HepG2 (cell line): ENCODE results near the gene RPL23. TPM values are rescaled to one million over a fixed set of nuclear protein-coding genes. Genes with fewer than 3 reads are reported as not detected.

Source experiments
- CBFB ChIP-seq: sonication (generic); formaldehyde crosslinking; IDR thresholded peaks from 2 replicates; pipeline ENCODE4 v1.4.0; 2020; ENCODE audit warnings: missing genetic modification reagents
- ETS1 ChIP-seq: sonication (generic); formaldehyde crosslinking; IDR thresholded peaks from 2 replicates; pipeline ENCODE4 v1.4.0; 2020; ENCODE audit warnings: missing genetic modification reagents
- ETV6 ChIP-seq: sonication (generic); formaldehyde crosslinking; conservative IDR thresholded peaks from 2 replicates; pipeline ENCODE4 v1.4.0; 2020; ENCODE audit warnings: missing genetic modification reagents
- GABPA ChIP-seq, 2 experiments: IDR thresholded peaks; 2 replicates each; pipeline ENCODE4 v1.6.1; 2011 to 2016; ENCODE audit warnings: low read depth in 2 of 2, low read length in 1 of 2, missing biosample characterization in 1 of 2, missing genetic modification characterization in 1 of 2
- GLMP ChIP-seq: sonication (generic); formaldehyde crosslinking; IDR thresholded peaks from 2 replicates; pipeline ENCODE4 v1.9.0; 2021; ENCODE audit warnings: missing genetic modification reagents, mild to moderate bottlenecking, borderline replicate concordance
- GTF2F1 ChIP-seq: fragments of 150-350 bp; IDR thresholded peaks from 2 replicates; pipeline ENCODE4 v1.6.1; 2014; ENCODE audit warnings: low read length
- HOXA3 ChIP-seq: sonication (generic); formaldehyde crosslinking; IDR thresholded peaks from 2 replicates; pipeline ENCODE4 v1.5.0; 2020; ENCODE audit warnings: missing genetic modification reagents
- HOXA5 ChIP-seq: sonication (generic); formaldehyde crosslinking; IDR thresholded peaks from 2 replicates; pipeline ENCODE4 v1.4.0; 2020; ENCODE audit warnings: missing genetic modification reagents
- LCORL ChIP-seq, 2 experiments: fragments of 450-650 bp in 1 of 2; sonication (generic) in 1 of 2; formaldehyde crosslinking in 1 of 2; IDR thresholded peaks; 2 replicates each; pipeline versions ENCODE4 v1.5.0 to v1.6.1; 2017 to 2020; ENCODE audit warnings: antibody characterized with exemption in 1 of 2, missing genetic modification reagents in 1 of 2
- NFIC ChIP-seq: IDR thresholded peaks from 2 replicates; pipeline ENCODE4 v1.6.1; 2012; ENCODE audit warnings: mild to moderate bottlenecking, low read length, inconsistent platforms
- NR2C2 ChIP-seq: sonication (generic); formaldehyde crosslinking; IDR thresholded peaks from 2 replicates; pipeline ENCODE4 v1.4.0; 2020; ENCODE audit warnings: missing genetic modification reagents, mild to moderate bottlenecking, moderate library complexity, borderline replicate concordance
- SKIL ChIP-seq: sonication (generic); formaldehyde crosslinking; IDR thresholded peaks from 2 replicates; pipeline ENCODE4 v1.8.0; 2022; ENCODE audit warnings: missing genetic modification reagents, mild to moderate bottlenecking, moderate library complexity, borderline replicate concordance
- SMAD9 ChIP-seq: sonication (generic); formaldehyde crosslinking; IDR thresholded peaks from 2 replicates; pipeline ENCODE4 v1.5.1; 2020; ENCODE audit warnings: mild to moderate bottlenecking, missing genetic modification reagents
- SRF ChIP-seq: IDR thresholded peaks from 2 replicates; pipeline ENCODE4 v1.6.1; 2011; ENCODE audit warnings: mild to moderate bottlenecking, low read depth, low read length, moderate library complexity
- ZBTB14 ChIP-seq: sonication (generic); formaldehyde crosslinking; IDR thresholded peaks from 2 replicates; pipeline ENCODE4 v1.4.0; 2020; ENCODE audit warnings: missing genetic modification reagents
- ZBTB2 ChIP-seq: sonication (generic); formaldehyde crosslinking; IDR thresholded peaks from 2 replicates; pipeline ENCODE4 v1.8.0; 2022; ENCODE audit warnings: low read depth, missing genetic modification reagents
- ZBTB33 ChIP-seq: sonication (generic); formaldehyde crosslinking; IDR thresholded peaks from 2 replicates; pipeline ENCODE4 v1.4.0; 2020; ENCODE audit warnings: missing genetic modification reagents
- ZNF264 ChIP-seq: sonication (generic); formaldehyde crosslinking; IDR thresholded peaks from 2 replicates; pipeline ENCODE4 v1.4.0; 2020; ENCODE audit warnings: missing genetic modification reagents
- ZNF879 ChIP-seq: sonication (generic); formaldehyde crosslinking; IDR thresholded peaks from 2 replicates; pipeline ENCODE4 v1.8.1; 2023; ENCODE audit warnings: missing genetic modification reagents
- polyA plus RNA-seq, 8 experiments: library from polyadenylated mRNA; depleted of rRNA in 3 of 8; stranded (reverse) in 7 of 8; unstranded in 1 of 8; fragments of >200 nt; fragmentation: Illumina TruSeq in 4 of 8; extraction: Trizol in 4 of 8; gene quantifications; 2 replicates each; pipeline versions ENCODE4 v1.2.1 to v1.2.3, GENCODE V29; 2011 to 2016; ENCODE audit warnings: low read depth in 4 of 8, missing spikeins in 1 of 8, mixed read lengths in 1 of 8; ENCODE audit not compliant: insufficient read depth in 1 of 8
- total RNA-seq, 5 experiments: library from RNA; depleted of rRNA; stranded (reverse); fragments of >200 nt; fragmentation: Illumina TruSeq; extraction: Trizol; gene quantifications; 2 replicates each; pipeline ENCODE4 v1.2.3, GENCODE V29; 2016; ENCODE audit warnings: low read depth in 1 of 5

Gene RPL23
- total and polyA plus RNA-seq, 2 of the 13 experiments (the other 11 are each of a cell fraction or from before 2014, with no cell fraction given) = 2,790 to 4,860 TPM

GRCh38 chr17:38867968-38868816, 14.7 kb upstream of the RPL23 start (continued):
- TF ChIP-seq HOXA3 (CRISPR knock-in tag) = 0 out of 2 replicates have a peak, but pooled peaks have one; percentile 9
- TF ChIP-seq SRF = peak; percentile 57; the same call in 1 of the 2 replicates
- TF ChIP-seq ETV6 (CRISPR knock-in tag) = 0 out of 2 replicates have a peak, but pooled peaks have one; percentile 44
- no peak for TF ChIP-seq CBFB
- TF ChIP-seq GABPA (IDR thresholded peaks at IDR 0.05; ENCODE audit: low read depth, low read length) = no peak
- TF ChIP-seq GABPA (CRISPR knock-in tag; IDR thresholded peaks at IDR 0.05; ENCODE audit: low read depth) = peak; percentile 41; the same call in 1 of the 2 replicates
- peak; percentile 44 for TF ChIP-seq NFIC
- TF ChIP-seq NR2C2 (CRISPR knock-in tag) = peak; percentile 76
- 0 out of 2 replicates have a peak, but pooled peaks have one; percentile 4 for TF ChIP-seq GTF2F1
- no peak for TF ChIP-seq SKIL (CRISPR knock-in tag)
- TF ChIP-seq ZNF264 (CRISPR knock-in tag) = no peak; the same call in 1 of the 2 replicates
- no peak for TF ChIP-seq ZBTB33 (CRISPR knock-in tag)
- TF ChIP-seq ZNF879 (CRISPR knock-in tag) = no peak
- TF ChIP-seq GLMP = no peak
- TF ChIP-seq ETS1 (CRISPR knock-in tag) = no peak
- TF ChIP-seq HOXA5 (CRISPR knock-in tag) = no peak
- TF ChIP-seq ZBTB14 (CRISPR knock-in tag) = no peak
- no peak for TF ChIP-seq LCORL (IDR thresholded peaks at IDR 0.05)
- peak; percentile 6; the same call in 1 of the 2 replicates for TF ChIP-seq LCORL (CRISPR knock-in tag; IDR thresholded peaks at IDR 0.05)
- TF ChIP-seq ZBTB2 (CRISPR knock-in tag) = peak; percentile 10; the same call in 1 of the 2 replicates
- TF ChIP-seq SMAD9 (CRISPR knock-in tag) = peak; percentile 74; the same call in 1 of the 2 replicates
